Ammon's horn (tissue), 1 donor: Measurements from ENCODE around the gene CHKA.
"Not testable (repeated sequence)": the region's sequence is repeated elsewhere in the genome, so short reads cannot be mapped to it uniquely, and the experiment has no call there.

ENCODE experiments used
- DNase-seq: peaks from one replicate; pipeline ENCODE4 v3.0.0-alpha.2; 2016; ENCODE audit warnings: low spot score

CHKA gene

GRCh38 chr11:68115285-68115684, 5.9 kb downstream of the CHKA start:
- no peak for DNase-seq

GRCh38 chr11:68113986-68114385, 7.2 kb downstream of the CHKA start:
- DNase-seq = no peak

GRCh38 chr11:68107689-68108088, 13.5 kb downstream of the CHKA start:
- DNase-seq = no peak

GRCh38 chr11:68106165-68106940, 14.8 kb downstream of the CHKA start:
- no peak for DNase-seq

GRCh38 chr11:68099474-68100405, 21.4 kb downstream of the CHKA start:
- no peak for DNase-seq

- no peak for DNase-seq
Measured at GRCh38 chr11:68099057-68099456, 22.1 kb downstream of the CHKA start.

GRCh38 chr11:68096962-68097361, 24.2 kb downstream of the CHKA start:
- DNase-seq = no peak

- DNase-seq = no peak
Measured at GRCh38 chr11:68093565-68093964, 27.6 kb downstream of the CHKA start.

- not testable (repeated sequence) for DNase-seq
Measured at GRCh38 chr11:68092946-68093345, 28.2 kb downstream of the CHKA start.

GRCh38 chr11:68092411-68092810, 28.8 kb downstream of the CHKA start:
- peak; percentile 31 for DNase-seq

GRCh38 chr11:68090706-68091105, 30.5 kb downstream of the CHKA start:
- peak; percentile 90 for DNase-seq

- DNase-seq = no peak
Measured at GRCh38 chr11:68090287-68090686, 30.9 kb downstream of the CHKA start.

- DNase-seq = no peak
Measured at GRCh38 chr11:68089679-68090078, 31.5 kb downstream of the CHKA start.

GRCh38 chr11:68083517-68083916, 37.7 kb downstream of the CHKA start:
- no peak for DNase-seq

GRCh38 chr11:68082481-68082880, 38.7 kb downstream of the CHKA start:
- DNase-seq = no peak

- DNase-seq = no peak
Measured at GRCh38 chr11:68081691-68082090, 39.5 kb downstream of the CHKA start.

- DNase-seq = no peak
Measured at GRCh38 chr11:68080860-68081259, 40.3 kb downstream of the CHKA start.

- no peak for DNase-seq
Measured at GRCh38 chr11:68077617-68078582, 43.3 kb downstream of the CHKA start.

- DNase-seq = no peak
Measured at GRCh38 chr11:68076371-68077042, 44.7 kb downstream of the CHKA start.

- DNase-seq = no peak
Measured at GRCh38 chr11:68074584-68075352, 46.4 kb downstream of the CHKA start.
